KMS-11 (cell line): ENCODE measurements around the gene TTC28.

Source experiments
- H2AFZ ChIP-seq: fragments of 200-600 bp; sonication (generic); 2 replicates; pipeline ENCODE4 v1.6.1; 2016; ENCODE audit warnings: antibody characterized with exemption, mixed run types, low read depth
- H3K27ac ChIP-seq: fragments of 200-600 bp; sonication (generic); 2 replicates; pipeline ENCODE4 v1.6.1; 2016; ENCODE audit warnings: mild to moderate bottlenecking, mixed run types
- H3K27me3 ChIP-seq: fragments of 200-600 bp; sonication (generic); 2 replicates; pipeline ENCODE4 v1.6.1; 2017; ENCODE audit warnings: mild to moderate bottlenecking, low read depth, mixed run types, moderate library complexity; ENCODE audit not compliant: insufficient read depth
- H3K36me3 ChIP-seq: fragments of 200-600 bp; sonication (generic); 2 replicates; pipeline ENCODE4 v1.6.1; 2017; ENCODE audit warnings: mild to moderate bottlenecking, mixed run types; ENCODE audit not compliant: insufficient read depth
- H3K4me1 ChIP-seq: fragments of 200-600 bp; sonication (generic); 2 replicates; pipeline ENCODE4 v1.6.1; 2016; ENCODE audit warnings: mild to moderate bottlenecking, low read depth, mixed run types; ENCODE audit not compliant: poor library complexity, severe bottlenecking
- H3K4me2 ChIP-seq: fragments of 200-600 bp; sonication (generic); 2 replicates; pipeline ENCODE4 v1.7.0; 2016; ENCODE audit warnings: mild to moderate bottlenecking, mixed run types
- H3K4me3 ChIP-seq: fragments of 200-600 bp; sonication (generic); IDR thresholded peaks from 2 replicates; pipeline ENCODE4 v1.6.1; 2017; ENCODE audit warnings: low read depth, low read length, mixed read lengths; ENCODE audit not compliant: insufficient read depth
- H3K79me2 ChIP-seq: fragments of 200-600 bp; sonication (generic); 2 replicates; pipeline ENCODE4 v1.6.1; 2016; ENCODE audit warnings: low read depth, mixed run types; ENCODE audit not compliant: insufficient read depth
- H3K9ac ChIP-seq: fragments of 200-600 bp; sonication (generic); 2 replicates; pipeline ENCODE4 v1.6.1; 2016; ENCODE audit warnings: mild to moderate bottlenecking, mixed run types
- H4K20me1 ChIP-seq: fragments of 200-600 bp; sonication (generic); 2 replicates; pipeline ENCODE4 v1.6.1; 2016; ENCODE audit warnings: mild to moderate bottlenecking, mixed run types; ENCODE audit not compliant: insufficient read depth
- CTCF ChIP-seq: fragments of 200-600 bp; sonication (generic); conservative IDR thresholded peaks from 2 replicates; pipeline ENCODE4 v1.6.1; 2017; ENCODE audit warnings: low read depth, mild to moderate bottlenecking, antibody characterized with exemption, low read length, moderate library complexity, mixed read lengths

TTC28 gene

GRCh38 chr22:28223826-28224225 is 455.8 kb downstream of the TTC28 start:
- no peak for TF ChIP-seq CTCF
- H3K36me3 ChIP-seq, result no peaks in the 10 kb centered on the region
- no peak overlapping the region for H3K27ac ChIP-seq
- H3K27me3 ChIP-seq, result no peaks in the 10 kb centered on the region
- no peaks in the 10 kb centered on the region for H3K4me1 ChIP-seq
- no peak overlapping the region for H3K9ac ChIP-seq
- no peaks in the 10 kb centered on the region for H3K79me2 ChIP-seq
- no peak overlapping the region for H2AFZ ChIP-seq
- H3K4me3 ChIP-seq, result no peak overlapping the region
- no peaks in the 10 kb centered on the region for H4K20me1 ChIP-seq
- no peak overlapping the region for H3K4me2 ChIP-seq

GRCh38 chr22:28222976-28223745 is 456.5 kb downstream of the TTC28 start:
- H2AFZ ChIP-seq, result no peak overlapping the region
- no peak for TF ChIP-seq CTCF

GRCh38 chr22:28222571-28222970 is 457.1 kb downstream of the TTC28 start:
- Histone ChIP-seq H3K4me3 (no peak overlapping the region), H3K27me3 (no peaks in the 10 kb centered on the region), H3K4me1 (no peaks in the 10 kb centered on the region), H2AFZ (no peak overlapping the region), H3K79me2 (no peaks in the 10 kb centered on the region), H3K27ac (no peak overlapping the region), H3K4me2 (no peak overlapping the region), H3K9ac (no peak overlapping the region), H4K20me1 (no peaks in the 10 kb centered on the region), H3K36me3 (no peaks in the 10 kb centered on the region)
- TF ChIP-seq CTCF, result no peak

More at GRCh38 chr22:28222976-28223745, 456.5 kb downstream of the TTC28 start:
- H3K9ac ChIP-seq, result no peak overlapping the region
- H3K27ac ChIP-seq, result no peak overlapping the region
- no peaks in the 10 kb centered on the region for H3K79me2 ChIP-seq
- no peaks in the 10 kb centered on the region for H3K4me1 ChIP-seq
- no peaks in the 10 kb centered on the region for H4K20me1 ChIP-seq
- H3K4me3 ChIP-seq, result no peak overlapping the region
- no peaks in the 10 kb centered on the region for H3K36me3 ChIP-seq
- H3K4me2 ChIP-seq, result no peak overlapping the region
- no peaks in the 10 kb centered on the region for H3K27me3 ChIP-seq

- H4K20me1 ChIP-seq, result no peaks in the 10 kb centered on the region
- H2AFZ ChIP-seq, result no peak overlapping the region
- H3K9ac ChIP-seq, result no peak overlapping the region
- H3K4me2 ChIP-seq, result no peak overlapping the region
- TF ChIP-seq CTCF, result no peak
- H3K27me3 ChIP-seq, result no peaks in the 10 kb centered on the region
- H3K4me1 ChIP-seq, result no peaks in the 10 kb centered on the region
- H3K79me2 ChIP-seq, result no peaks in the 10 kb centered on the region
- no peak overlapping the region for H3K4me3 ChIP-seq
- no peaks in the 10 kb centered on the region for H3K36me3 ChIP-seq
- H3K27ac ChIP-seq, result no peak overlapping the region
These were observed 457.6 kb downstream of the TTC28 start for GRCh38 chr22:28222052-28222451.
